Right atrium auricular region (tissue), 2 donors: ENCODE results near the gene ENOSF1. TPM values are rescaled to one million over a fixed set of nuclear protein-coding genes. Genes with fewer than 3 reads are reported as not detected.

ENCODE experiments used
- DNase-seq: peaks from one replicate; pipeline ENCODE4 v3.0.0-alpha.2; 2019; ENCODE audit warnings: low spot score
- H3K27ac ChIP-seq, 2 donors: fragments of 200-600 bp; sonication (generic); 1 replicate in 1 of 2; 2 replicates in 1 of 2; pipeline ENCODE4 v1.5.1; 2016 to 2019
- H3K27me3 ChIP-seq, 2 donors: fragments of 200-600 bp; sonication (generic); one replicate each; pipeline versions ENCODE4 v1.5.1 to v1.6.0; 2017 to 2019
- H3K36me3 ChIP-seq: fragments of 200-600 bp; sonication (generic); one replicate; pipeline ENCODE4 v1.5.1; 2016
- H3K4me1 ChIP-seq, 2 donors: fragments of 200-600 bp; sonication (generic); one replicate each; pipeline versions ENCODE4 v1.5.1 to v1.6.0; 2017 to 2019
- H3K4me3 ChIP-seq, 2 donors: fragments of 200-600 bp; sonication (generic); 1 replicate in 1 of 2; 2 replicates in 1 of 2; pipeline ENCODE4 v1.5.1; 2017 to 2019; ENCODE audit warnings: mild to moderate bottlenecking in 1 of 2, moderate library complexity in 1 of 2
- H3K9me3 ChIP-seq, 2 donors: fragments of 200-600 bp; sonication (generic); one replicate each; pipeline ENCODE4 v1.5.1; 2019
- total RNA-seq, 2 donors: library from RNA; depleted of rRNA; stranded (reverse); fragments of >200 nt; gene quantifications; one replicate each; pipeline ENCODE4 v1.1.0, GENCODE V29; 2016
- TF ChIP-seq, protein P1 (sequence below), 2 donors: fragments of 200-600 bp; sonication (generic); IDR thresholded peaks; one replicate each; pipeline ENCODE4 v1.5.1; 2019; ENCODE audit warnings: antibody characterized with exemption in 2 of 2

ENOSF1 gene
- total RNA-seq, 2 donors from 2014 or later = 13.7 to 24.4 TPM

DNA sequence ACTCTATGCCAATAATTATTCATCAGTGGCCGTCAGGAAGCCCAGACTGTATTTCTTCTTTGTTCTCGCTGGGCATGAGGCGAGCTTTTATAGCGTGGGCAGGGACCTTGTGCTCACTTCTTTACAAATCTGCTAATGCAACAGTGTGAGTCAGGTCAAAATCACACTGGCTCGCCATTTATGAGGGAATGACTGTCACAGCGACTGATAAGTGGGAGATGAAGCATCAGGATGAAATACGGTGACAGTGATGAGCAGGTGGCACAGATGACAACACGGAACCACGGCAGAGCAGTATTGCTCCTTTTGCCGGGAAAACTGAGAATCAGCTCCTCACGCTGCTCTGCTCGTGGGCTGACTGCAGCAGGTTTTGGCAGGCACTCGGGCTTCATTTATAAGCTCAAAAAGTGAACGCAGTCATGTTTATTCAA, 34.5 kb downstream of the ENOSF1 start:
- Histone ChIP-seq H3K27ac (no peak overlapping the region), H3K27me3 (no peaks in the 10 kb centered on the region), H3K4me1 (no peaks in the 10 kb centered on the region), H3K36me3 (peaks cover 34% of the 10 kb centered on the region), H3K4me3 (no peak overlapping the region), H3K9me3 (no peaks in the 10 kb centered on the region)
- TF ChIP-seq, protein P1, sequence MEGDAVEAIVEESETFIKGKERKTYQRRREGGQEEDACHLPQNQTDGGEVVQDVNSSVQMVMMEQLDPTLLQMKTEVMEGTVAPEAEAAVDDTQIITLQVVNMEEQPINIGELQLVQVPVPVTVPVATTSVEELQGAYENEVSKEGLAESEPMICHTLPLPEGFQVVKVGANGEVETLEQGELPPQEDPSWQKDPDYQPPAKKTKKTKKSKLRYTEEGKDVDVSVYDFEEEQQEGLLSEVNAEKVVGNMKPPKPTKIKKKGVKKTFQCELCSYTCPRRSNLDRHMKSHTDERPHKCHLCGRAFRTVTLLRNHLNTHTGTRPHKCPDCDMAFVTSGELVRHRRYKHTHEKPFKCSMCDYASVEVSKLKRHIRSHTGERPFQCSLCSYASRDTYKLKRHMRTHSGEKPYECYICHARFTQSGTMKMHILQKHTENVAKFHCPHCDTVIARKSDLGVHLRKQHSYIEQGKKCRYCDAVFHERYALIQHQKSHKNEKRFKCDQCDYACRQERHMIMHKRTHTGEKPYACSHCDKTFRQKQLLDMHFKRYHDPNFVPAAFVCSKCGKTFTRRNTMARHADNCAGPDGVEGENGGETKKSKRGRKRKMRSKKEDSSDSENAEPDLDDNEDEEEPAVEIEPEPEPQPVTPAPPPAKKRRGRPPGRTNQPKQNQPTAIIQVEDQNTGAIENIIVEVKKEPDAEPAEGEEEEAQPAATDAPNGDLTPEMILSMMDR (IDR thresholded peaks at IDR 0.05) = no peak
- DNase-seq = no peak

DNA sequence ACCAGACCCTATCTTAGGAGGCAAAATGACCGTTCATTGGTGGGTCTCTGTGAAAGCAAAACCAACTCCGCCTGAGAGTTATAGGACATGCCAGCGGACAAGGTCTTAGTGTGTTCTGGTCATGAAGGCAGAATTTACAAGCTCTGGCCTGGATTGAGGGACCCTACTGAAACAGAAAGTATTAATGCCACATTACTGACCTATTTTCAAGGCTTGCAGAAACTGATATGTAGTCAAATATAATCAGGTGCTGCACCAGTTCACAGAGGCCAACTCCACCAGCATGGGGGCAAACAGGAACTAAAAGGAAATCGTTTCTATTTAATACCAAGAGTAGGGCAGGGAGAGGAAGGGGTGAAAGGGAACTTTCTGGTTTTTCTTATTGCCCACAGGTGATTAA, 35.3 kb downstream of the ENOSF1 start:
- Histone ChIP-seq H3K36me3 (peaks cover 28% of the 10 kb centered on the region), H3K4me3 (no peak overlapping the region), H3K9me3 (no peaks in the 10 kb centered on the region), H3K4me1 (no peaks in the 10 kb centered on the region), H3K27ac (no peak overlapping the region), H3K27me3 (no peaks in the 10 kb centered on the region)
- TF ChIP-seq, protein P1 (IDR thresholded peaks at IDR 0.05) = no peak
- DNase-seq = no peak

DNA sequence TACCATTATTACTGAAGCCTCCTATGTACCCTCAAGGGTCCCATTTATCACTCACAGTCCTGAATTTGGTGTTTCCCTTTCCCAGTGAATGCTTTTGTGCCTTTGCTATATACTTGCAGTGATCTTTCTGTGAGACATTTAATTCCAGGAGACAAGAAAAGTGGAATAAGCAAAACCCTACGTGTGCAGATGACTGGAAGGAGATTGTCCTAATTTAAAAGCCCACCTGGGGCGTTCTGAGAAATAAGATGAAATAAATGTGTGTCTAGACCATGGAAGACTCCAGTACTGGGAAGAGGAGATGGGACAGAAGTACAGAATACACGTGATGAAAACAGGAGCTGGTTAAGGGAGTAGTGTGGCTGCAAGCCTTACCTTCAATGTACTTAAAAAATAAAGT, 35.7 kb downstream of the ENOSF1 start:
- Histone ChIP-seq H3K9me3 (no peaks in the 10 kb centered on the region), H3K27ac (no peak overlapping the region), H3K27me3 (no peaks in the 10 kb centered on the region), H3K4me3 (no peak overlapping the region), H3K36me3 (peaks cover 24% of the 10 kb centered on the region), H3K4me1 (no peaks in the 10 kb centered on the region)
- TF ChIP-seq, protein P1 (IDR thresholded peaks at IDR 0.05) = no peak
- DNase-seq = no peak

DNA sequence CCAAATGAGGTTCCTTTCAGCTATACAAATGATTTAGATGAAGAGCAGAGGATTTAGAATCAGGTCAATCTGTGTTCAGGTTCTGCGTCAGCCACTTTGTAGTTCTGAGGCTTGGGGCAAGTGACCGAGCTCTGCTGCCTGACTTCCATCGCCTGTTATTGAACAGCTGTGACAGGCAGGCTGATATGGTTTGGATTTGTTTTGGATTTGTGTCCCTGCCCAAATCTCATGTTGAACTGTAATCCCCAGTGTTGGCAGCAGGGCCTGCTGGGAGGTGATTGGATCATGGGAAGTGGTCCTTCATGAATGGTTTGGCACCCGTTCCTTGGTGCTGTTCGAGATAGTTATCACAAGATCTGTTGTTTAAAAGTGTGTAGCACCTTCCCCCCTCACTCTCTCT, 36.4 kb downstream of the ENOSF1 start:
- Histone ChIP-seq H3K27me3 (no peaks in the 10 kb centered on the region), H3K9me3 (no peaks in the 10 kb centered on the region), H3K36me3 (peaks cover 22% of the 10 kb centered on the region), H3K4me3 (no peak overlapping the region), H3K27ac (no peak overlapping the region), H3K4me1 (no peaks in the 10 kb centered on the region)
- no peak for DNase-seq
- TF ChIP-seq, protein P1 (IDR thresholded peaks at IDR 0.05) = no peak

DNA sequence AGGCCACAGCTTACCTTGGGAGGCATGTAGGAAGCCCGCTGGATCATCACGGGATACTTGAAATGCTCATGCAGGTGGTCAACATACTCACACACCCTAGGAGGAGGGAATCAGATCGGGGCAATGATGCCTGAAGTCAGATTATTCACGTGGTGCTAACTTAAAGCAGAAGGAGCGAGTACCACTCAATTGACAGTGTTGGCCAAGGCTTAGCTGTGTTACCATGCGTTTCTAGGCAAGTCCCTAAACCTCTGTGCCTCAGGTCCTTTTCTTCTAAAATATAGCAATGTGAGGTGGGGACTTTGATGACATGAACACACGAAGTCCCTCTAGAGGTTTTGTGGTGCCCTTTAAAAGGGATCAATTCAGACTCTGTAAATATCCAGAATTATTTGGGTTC, 37.1 kb downstream of the ENOSF1 start:
- Histone ChIP-seq H3K9me3 (no peaks in the 10 kb centered on the region), H3K4me3 (no peak overlapping the region), H3K27me3 (no peaks in the 10 kb centered on the region), H3K4me1 (no peaks in the 10 kb centered on the region), H3K36me3 (peaks cover 29% of the 10 kb centered on the region), H3K27ac (no peak overlapping the region)
- DNase-seq = no peak
- TF ChIP-seq, protein P1 (IDR thresholded peaks at IDR 0.05) = no peak

DNA sequence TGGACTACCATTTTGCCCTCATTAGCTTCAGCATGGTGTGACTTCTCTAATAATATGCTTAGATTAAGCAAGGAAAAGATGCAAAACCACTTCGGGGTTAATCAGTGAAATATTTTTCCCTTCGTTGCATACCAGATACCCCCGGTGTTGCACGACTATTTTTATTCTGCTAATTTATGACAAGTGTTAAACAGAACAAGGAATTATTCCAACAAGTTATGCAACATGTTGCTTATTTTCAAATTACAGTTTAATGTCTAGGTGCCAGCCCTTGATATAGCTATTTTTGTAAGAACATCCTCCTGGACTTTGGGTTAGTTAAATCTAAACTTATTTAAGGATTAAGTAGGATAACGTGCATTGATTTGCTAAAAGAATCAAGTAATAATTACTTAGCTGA, 38.7 kb downstream of the ENOSF1 start:
- no peaks in the 10 kb centered on the region for H3K9me3 ChIP-seq
- H3K4me1 ChIP-seq = no peaks in the 10 kb centered on the region
- H3K27me3 ChIP-seq = no peaks in the 10 kb centered on the region
- H3K27ac ChIP-seq = peak overlapping the region in 1 of 2 donors; percentile 20
- no peak overlapping the region for H3K4me3 ChIP-seq
- peaks cover 32% of the 10 kb centered on the region for H3K36me3 ChIP-seq
- no peak for DNase-seq
- TF ChIP-seq, protein P1 (IDR thresholded peaks at IDR 0.05) = no peak
